ENCODE results near the gene NCR1. TPM values are rescaled to one million over a fixed set of nuclear protein-coding genes. Genes with fewer than 3 reads are reported as not detected.
"Not testable (repeated sequence)": the region's sequence is repeated elsewhere in the genome, so short reads cannot be mapped to it uniquely, and the experiment has no call there.

Gene NCR1
- total RNA-seq, 1 experiment from 2014 or later, result not detected

GRCh38 chr19:54916822-54917221 is 10.9 kb downstream of the NCR1 start:
- TF ChIP-seq, protein P1, sequence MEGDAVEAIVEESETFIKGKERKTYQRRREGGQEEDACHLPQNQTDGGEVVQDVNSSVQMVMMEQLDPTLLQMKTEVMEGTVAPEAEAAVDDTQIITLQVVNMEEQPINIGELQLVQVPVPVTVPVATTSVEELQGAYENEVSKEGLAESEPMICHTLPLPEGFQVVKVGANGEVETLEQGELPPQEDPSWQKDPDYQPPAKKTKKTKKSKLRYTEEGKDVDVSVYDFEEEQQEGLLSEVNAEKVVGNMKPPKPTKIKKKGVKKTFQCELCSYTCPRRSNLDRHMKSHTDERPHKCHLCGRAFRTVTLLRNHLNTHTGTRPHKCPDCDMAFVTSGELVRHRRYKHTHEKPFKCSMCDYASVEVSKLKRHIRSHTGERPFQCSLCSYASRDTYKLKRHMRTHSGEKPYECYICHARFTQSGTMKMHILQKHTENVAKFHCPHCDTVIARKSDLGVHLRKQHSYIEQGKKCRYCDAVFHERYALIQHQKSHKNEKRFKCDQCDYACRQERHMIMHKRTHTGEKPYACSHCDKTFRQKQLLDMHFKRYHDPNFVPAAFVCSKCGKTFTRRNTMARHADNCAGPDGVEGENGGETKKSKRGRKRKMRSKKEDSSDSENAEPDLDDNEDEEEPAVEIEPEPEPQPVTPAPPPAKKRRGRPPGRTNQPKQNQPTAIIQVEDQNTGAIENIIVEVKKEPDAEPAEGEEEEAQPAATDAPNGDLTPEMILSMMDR (IDR thresholded peaks at IDR 0.05), result no peak
- TF ChIP-seq POLR2AphosphoS5 (IDR thresholded peaks at IDR 0.05; ENCODE audit: low read depth, low read length), result no peak
- TF ChIP-seq REST (IDR thresholded peaks at IDR 0.05; ENCODE audit: insufficient read depth in 1 of 2, low read depth in 2 of 2, low read length in 1 of 2), result no peak
- TF ChIP-seq TCF7L2 (IDR thresholded peaks at IDR 0.05; ENCODE audit: low read depth, low read length), result no peak
- no peak for TF ChIP-seq SIN3A (IDR thresholded peaks at IDR 0.05; ENCODE audit: borderline replicate concordance, insufficient read depth, low read depth, low read length)
- intact Hi-C loops (cut with micrococcal nuclease; ENCODE audit: unreplicated experiment), result no loop called here
- ATAC-seq (no peak), DNase-seq (ENCODE audit: low read depth, low spot score) (no peak)
- no peaks in the 10 kb centered on the region for H3K36me3 ChIP-seq (ENCODE audit: control insufficient read depth, insufficient read depth, low read length)
- no peak overlapping the region for H3K27ac ChIP-seq (ENCODE audit: low read length)
- H3K27me3 ChIP-seq (ENCODE audit: control insufficient read depth, insufficient read depth, low read length), result no peaks in the 10 kb centered on the region
- CTCF ChIA-PET, result interaction anchor here (0.5 kb wide), 1 partner anchor 35 kb away, joined by 7 read pairs; no protein-coding TSS in a partner anchor
- no TSS peak for BruUV-seq (replicated peaks)
- no peak overlapping the region for H3K4me3 ChIP-seq (ENCODE audit: low read depth in 2 of 2, low read length in 2 of 2)
- H3K4me1 ChIP-seq (ENCODE audit: control insufficient read depth, insufficient read depth, low read length), result no peaks in the 10 kb centered on the region
- in situ Hi-C loops (cut with HindIII; ENCODE audit: low pct_unique_long_range_greater_than_20kb, low sequenced_read_pairs), result no loop called here
- POLR2A ChIA-PET, result interaction anchor here (0.6 to 1.1 kb wide), 2 partner anchors 36 to 38 kb away, joined by 5 read pairs; no protein-coding TSS in a partner anchor
- H3K9me3 ChIP-seq (ENCODE audit: control insufficient read depth, insufficient read depth, low read depth, low read length), result no peaks in the 10 kb centered on the region

DNA sequence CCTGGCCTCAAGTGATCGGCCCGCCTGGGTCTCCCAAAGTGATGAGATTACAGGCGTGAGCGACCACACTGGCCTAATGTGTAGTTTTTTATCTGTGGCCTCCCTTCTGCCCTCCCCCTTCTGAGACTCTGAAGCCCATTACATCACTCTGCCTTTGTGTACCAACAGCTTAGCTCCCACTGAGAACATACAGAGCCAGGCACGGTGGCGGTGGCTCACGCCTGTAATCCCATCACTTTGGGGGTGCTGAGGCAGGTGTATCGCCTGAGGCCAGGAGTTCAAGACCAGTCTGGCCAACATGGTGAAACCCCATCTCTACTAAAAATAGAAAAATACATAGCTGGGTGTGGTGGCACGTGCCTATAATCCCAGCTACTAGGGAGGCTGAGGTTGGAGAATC is 12.6 kb downstream of the NCR1 start:
- CTCF ChIA-PET, result interaction anchor here (0.6 to 0.8 kb wide), 3 partner anchors 12 to 48 kb away, joined by 3 to 6 read pairs (median 5); partner anchors contain the start of gene NLRP2
- Histone ChIP-seq H3K4me1 (ENCODE audit: control insufficient read depth, insufficient read depth, low read length) (no peaks in the 10 kb centered on the region), H3K9me3 (ENCODE audit: control insufficient read depth, insufficient read depth, low read depth, low read length) (no peaks in the 10 kb centered on the region), H3K27ac (ENCODE audit: low read length) (no peak overlapping the region), H3K36me3 (ENCODE audit: control insufficient read depth, insufficient read depth, low read length) (no peaks in the 10 kb centered on the region), H3K27me3 (ENCODE audit: control insufficient read depth, insufficient read depth, low read length) (no peaks in the 10 kb centered on the region), H3K4me3 (ENCODE audit: low read depth in 2 of 2, low read length in 2 of 2) (no peak overlapping the region)
- BruUV-seq (replicated peaks), result no TSS peak
- in situ Hi-C loops (cut with HindIII; ENCODE audit: low pct_unique_long_range_greater_than_20kb, low sequenced_read_pairs), result no loop called here
- POLR2A ChIA-PET, result no interaction called here
- TF ChIP-seq TCF7L2 (IDR thresholded peaks at IDR 0.05; ENCODE audit: low read depth, low read length) (no peak), POLR2AphosphoS5 (IDR thresholded peaks at IDR 0.05; ENCODE audit: low read depth, low read length) (no peak), REST (IDR thresholded peaks at IDR 0.05; ENCODE audit: insufficient read depth in 1 of 2, low read depth in 2 of 2, low read length in 1 of 2) (no peak), SIN3A (IDR thresholded peaks at IDR 0.05; ENCODE audit: borderline replicate concordance, insufficient read depth, low read depth, low read length) (no peak)
- TF ChIP-seq, protein P1 (IDR thresholded peaks at IDR 0.05), result no peak
- intact Hi-C loops (cut with micrococcal nuclease; ENCODE audit: unreplicated experiment), result no loop called here
- ATAC-seq (no peak), DNase-seq (ENCODE audit: low read depth, low spot score) (no peak)

DNA sequence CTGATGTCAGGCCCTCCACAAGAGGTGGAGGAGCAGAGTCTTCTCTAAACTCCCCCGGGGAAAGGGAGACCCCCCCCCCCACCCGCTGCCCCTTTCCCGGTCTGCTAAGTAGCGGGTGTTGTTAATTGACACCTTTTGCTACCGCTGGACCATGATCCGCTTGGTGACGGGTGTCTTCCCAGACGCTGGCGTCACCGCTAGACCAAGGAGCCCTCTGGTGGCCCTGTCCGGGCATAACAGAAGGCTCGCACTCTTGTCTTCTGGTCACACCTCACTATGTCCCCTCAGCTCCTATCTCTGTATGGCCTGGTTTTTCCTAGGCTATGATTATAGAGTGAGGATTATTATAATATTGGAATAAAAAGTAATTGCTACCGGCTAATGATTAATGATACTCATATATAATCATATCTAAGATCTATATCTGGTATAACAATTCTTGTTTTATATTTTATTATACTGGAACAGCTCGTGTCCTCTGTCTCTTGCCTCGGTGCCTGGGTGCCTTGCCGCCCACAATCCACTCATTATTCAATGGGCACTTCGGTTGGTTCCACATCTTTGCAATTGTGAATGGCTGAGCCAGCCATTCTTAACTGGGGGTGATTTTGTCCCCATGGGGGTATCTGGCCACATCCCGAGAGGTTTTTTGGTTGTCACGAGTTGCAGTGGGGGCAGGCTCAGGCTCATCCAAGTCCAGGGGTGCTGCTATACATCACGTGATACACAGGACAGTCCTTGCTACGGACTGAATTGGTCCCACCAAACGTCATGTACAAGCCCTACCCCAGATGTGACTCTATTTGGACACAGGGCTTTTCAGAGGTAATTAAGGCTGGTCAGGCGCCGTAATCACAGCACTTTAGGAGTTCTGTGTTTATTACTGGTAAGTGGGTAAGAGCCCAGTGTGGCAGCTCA is 14.0 kb downstream of the NCR1 start:
- H3K27me3 ChIP-seq (ENCODE audit: control insufficient read depth, insufficient read depth, low read length); BruUV-seq (replicated peaks); H3K36me3 ChIP-seq (ENCODE audit: control insufficient read depth, insufficient read depth, low read length); H3K4me3 ChIP-seq (ENCODE audit: low read depth in 2 of 2, low read length in 2 of 2); DNase-seq (ENCODE audit: low read depth, low spot score); intact Hi-C loops (cut with micrococcal nuclease; ENCODE audit: unreplicated experiment); H3K4me1 ChIP-seq (ENCODE audit: control insufficient read depth, insufficient read depth, low read length); H3K9me3 ChIP-seq (ENCODE audit: control insufficient read depth, insufficient read depth, low read depth, low read length); H3K27ac ChIP-seq (ENCODE audit: low read length): not testable (repeated sequence)
- CTCF ChIA-PET, result interaction anchor here (0.7 kb wide), 1 partner anchor 39 kb away, joined by 3 read pairs; no protein-coding TSS in a partner anchor
- POLR2A ChIA-PET, result interaction anchor here (0.7 kb wide), 1 partner anchor 241 kb away, joined by 4 read pairs; no protein-coding TSS in a partner anchor
- in situ Hi-C loops (cut with HindIII; ENCODE audit: low pct_unique_long_range_greater_than_20kb, low sequenced_read_pairs), result loop anchor here (10.0 kb wide), 1 partner anchor 75 kb away; no protein-coding TSS in a partner anchor
- ATAC-seq, result 0 out of 2 replicates have a peak, but pooled peaks have one; percentile 18

Data from Panc1 (cell line).